ENCODE data around the gene LRP10.
"Not testable (repeated sequence)": the region's sequence is repeated elsewhere in the genome, so short reads cannot be mapped to it uniquely, and the experiment has no call there.

Gene LRP10, protein sequence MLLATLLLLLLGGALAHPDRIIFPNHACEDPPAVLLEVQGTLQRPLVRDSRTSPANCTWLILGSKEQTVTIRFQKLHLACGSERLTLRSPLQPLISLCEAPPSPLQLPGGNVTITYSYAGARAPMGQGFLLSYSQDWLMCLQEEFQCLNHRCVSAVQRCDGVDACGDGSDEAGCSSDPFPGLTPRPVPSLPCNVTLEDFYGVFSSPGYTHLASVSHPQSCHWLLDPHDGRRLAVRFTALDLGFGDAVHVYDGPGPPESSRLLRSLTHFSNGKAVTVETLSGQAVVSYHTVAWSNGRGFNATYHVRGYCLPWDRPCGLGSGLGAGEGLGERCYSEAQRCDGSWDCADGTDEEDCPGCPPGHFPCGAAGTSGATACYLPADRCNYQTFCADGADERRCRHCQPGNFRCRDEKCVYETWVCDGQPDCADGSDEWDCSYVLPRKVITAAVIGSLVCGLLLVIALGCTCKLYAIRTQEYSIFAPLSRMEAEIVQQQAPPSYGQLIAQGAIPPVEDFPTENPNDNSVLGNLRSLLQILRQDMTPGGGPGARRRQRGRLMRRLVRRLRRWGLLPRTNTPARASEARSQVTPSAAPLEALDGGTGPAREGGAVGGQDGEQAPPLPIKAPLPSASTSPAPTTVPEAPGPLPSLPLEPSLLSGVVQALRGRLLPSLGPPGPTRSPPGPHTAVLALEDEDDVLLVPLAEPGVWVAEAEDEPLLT

DNA sequence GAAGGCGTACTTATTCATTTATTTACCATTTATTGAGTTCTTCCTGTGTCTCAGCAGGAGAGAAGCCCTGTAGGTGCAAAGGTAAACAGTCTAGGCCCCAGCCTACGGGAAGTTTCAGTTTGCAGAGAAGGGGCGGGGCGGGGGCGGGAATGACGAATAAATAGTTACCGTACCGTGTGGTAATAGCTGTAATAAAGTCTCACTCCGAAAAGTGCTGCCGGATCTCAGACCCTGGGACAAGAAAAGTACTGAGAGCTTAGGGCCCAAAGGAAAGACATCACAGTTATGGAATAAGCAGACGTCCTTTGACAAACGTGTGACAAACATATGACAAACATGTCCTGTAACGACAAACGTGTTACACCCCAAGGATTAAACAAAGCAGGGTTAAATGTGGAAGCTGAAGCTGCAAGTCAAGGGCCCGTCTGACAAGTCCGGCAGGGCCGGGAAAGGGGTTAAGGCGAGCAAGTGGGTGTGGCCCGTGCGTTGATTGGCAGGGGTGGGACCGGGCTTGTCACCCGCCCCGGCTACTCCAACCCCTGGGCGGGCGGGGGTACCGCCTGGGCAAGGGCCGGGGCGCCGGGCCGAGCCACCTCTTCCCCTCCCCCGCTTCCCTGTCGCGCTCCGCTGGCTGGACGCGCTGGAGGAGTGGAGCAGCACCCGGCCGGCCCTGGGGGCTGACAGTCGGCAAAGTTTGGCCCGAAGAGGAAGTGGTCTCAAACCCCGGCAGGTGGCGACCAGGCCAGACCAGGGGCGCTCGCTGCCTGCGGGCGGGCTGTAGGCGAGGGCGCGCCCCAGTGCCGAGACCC is at the start of gene LRP10:
Gene LRP10, plus strand, starts transcription at position 517 of the 809 bp plus-strand sequence. CDS start 564 bp downstream, outside the sequence.
- peak; percentile 69 for DNase-seq (ENCODE audit: low read depth)

DNA sequence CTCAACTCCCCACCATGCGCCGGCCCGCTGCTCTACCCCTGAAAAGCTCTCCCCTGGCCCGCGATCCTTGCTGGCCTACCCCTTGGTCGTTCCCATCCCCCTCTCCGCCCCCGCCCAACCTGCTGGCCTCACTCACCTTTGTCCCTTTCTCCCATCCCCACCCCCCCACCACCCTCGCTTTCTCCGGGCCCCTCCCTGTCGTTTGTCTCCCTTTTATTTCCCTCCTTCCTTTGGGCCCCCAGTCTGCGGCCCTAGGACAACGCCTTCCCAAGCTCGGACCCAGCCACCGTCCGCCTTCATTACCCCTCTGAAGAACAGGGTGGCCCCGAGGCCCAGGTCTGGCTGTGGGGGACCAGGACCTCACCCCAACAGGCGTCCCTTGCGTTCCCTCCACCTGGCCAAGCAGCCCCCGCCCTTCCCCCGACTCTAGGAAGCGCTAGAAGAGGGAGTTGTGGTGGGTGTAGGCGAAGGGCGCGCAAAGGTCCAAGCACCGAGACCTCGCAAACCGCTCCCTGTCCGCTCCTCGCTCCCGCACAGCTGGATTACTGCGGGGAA is 49.4 kb upstream of the LRP10 start:
- no peak for DNase-seq (ENCODE audit: low read depth)

DNA sequence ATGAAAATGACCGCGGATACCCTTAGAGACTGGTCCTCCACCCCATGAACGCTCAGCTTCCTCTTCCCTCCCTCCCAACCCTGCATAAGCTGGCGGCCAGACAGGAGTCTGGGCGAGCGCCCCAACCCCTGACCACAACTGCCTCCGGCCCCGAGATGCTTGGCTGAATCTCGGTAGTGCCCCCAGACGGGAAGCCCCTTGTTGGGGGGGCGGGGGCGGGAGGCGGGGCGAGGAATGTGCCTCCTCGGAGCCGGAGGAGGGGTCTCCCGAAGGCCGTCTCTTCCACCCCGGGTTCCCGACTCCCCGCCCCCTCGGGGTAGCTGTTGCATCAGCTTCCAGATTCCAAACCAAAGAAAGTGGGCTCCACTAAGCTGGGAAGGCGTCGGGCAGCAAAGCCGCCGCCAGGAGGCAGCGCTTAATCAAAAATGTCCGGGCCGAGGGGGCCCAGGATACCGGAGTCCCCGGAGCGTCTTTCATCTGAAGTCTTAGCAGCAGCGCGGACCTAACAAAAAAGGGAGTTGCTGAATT is 48.9 kb upstream of the LRP10 start:
- DNase-seq (ENCODE audit: low read depth): peak; percentile 49

DNA sequence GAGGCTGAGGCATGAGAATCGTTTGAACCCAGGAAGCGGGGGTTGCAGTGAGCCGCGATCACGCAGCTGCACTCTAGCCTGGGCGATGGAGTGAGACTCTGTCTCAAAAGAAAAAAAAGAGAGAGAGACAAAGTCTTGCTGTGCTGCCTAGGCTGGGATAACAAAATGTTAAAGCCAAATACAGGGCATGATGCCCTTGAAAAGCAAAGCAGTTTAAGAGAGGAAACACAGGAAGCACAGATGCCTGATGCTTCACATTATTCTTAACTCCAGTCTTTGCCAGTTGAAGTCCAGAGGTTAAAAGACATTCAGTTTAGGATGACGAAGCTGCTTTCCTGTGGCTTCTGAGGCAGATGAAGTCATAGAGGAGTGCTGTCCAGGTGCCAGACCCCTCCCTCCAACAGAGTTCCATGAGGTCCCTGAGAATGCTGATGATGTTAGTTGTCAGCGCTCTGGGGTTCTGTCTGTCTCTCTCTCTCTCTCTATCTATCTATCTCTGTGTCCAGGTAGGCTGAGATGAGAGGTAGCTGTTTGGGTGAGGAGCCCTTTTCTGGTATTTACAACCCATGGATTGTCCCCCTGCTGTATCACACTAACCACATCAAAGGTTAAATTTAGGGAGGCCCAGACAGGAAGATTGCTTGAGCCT is 46.7 kb upstream of the LRP10 start:
- no peak for DNase-seq (ENCODE audit: low read depth)

DNA sequence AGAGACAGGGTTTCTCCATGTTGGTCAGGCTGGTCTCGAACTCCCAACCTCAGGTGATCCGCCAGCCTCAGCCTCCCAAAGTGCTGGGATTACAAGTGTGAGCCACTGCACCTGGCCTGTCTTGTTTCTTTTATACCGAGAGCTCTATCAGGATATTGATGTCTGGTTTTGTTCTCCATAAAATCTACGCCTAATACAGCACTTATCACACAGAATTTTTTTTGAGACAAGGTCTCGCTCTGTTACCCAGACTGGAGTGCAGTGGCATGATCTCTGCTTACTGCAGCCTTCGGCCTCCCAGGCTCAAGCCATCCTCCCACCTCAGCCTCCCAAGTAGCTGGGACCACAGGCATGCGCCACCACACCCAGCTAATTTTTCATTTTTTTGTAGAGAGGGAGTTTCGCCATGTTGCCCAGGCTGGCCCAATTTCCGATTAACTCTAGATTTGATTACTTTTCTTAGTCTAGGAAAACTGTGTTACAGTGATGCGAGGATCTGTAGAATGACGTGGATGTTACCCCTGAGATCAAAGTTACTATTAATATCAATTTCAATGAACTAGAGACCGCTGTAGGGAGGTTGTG is 42.4 kb upstream of the LRP10 start:
- DNase-seq (ENCODE audit: low read depth): not testable (repeated sequence)

DNA sequence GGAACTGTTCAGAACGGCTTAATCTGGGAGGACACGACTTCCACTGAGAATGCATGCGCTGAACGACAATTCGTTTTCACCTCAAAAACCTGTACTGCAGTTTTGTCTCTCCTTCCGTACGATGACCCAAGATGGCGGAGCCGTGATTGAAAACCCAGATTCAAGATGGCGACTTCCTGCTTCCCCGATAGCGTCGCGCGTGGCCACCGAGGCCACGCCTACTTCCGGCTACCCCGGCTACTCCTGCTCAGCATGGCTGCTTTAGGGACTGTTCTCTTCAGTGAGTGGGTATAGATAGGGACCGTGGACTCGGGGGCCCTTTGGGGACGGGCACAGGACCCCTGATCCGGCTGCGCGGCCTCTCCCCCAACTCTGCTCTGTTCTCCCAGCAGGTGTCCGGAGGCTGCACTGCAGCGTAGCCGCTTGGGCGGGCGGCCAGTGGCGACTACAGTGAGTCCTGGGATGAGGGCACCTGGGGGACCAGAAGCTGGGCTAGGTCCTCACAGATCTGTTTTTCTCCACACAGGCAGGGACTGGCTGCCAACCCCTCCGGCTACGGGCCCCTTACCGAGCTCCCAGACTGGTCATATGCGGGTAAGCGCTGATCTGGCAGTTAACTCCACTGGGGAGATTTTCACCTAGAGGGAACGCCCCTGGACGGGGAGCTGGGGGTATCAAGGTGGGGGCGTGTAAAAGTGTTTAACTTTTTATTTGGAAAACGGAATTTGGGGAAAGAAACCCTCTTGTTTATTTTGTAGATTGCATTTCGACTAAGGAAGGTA is 41.7 kb upstream of the LRP10 start, which contains the start of gene MRPL52:
Gene MRPL52, plus strand, starts transcription at position 227 of the 782 bp plus-strand sequence. Its CDS starts 26 bp downstream, at position 253.
- DNase-seq (ENCODE audit: low read depth): peak; percentile 87

DNA sequence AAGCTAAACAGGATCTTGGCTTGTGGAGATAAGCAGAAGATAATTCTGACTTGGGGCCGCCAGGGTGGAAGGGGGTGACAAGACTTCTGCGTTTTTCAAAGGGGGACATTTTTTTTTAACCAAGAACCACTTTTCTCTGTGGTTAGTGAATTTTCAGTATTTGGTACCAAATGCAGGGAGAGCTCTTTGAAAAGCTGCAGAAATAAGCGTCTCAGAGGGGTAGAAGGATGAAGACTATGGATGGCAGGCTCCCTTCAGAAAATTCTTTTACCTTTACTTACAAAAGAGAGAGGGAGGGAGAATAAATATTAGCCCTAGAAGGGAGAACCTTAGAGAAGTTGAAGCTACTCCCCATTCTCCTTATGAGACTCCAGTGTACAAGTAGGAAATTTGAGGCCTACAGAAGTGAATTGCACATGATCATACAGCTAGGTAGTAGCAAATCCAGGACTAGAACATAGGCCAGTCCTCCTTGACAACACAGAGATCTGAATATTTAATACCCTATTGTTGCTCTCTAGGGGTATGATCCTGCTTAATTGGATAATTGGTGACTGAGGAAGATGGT is 41.0 kb upstream of the LRP10 start:
- DNase-seq (ENCODE audit: low read depth): no peak

DNA sequence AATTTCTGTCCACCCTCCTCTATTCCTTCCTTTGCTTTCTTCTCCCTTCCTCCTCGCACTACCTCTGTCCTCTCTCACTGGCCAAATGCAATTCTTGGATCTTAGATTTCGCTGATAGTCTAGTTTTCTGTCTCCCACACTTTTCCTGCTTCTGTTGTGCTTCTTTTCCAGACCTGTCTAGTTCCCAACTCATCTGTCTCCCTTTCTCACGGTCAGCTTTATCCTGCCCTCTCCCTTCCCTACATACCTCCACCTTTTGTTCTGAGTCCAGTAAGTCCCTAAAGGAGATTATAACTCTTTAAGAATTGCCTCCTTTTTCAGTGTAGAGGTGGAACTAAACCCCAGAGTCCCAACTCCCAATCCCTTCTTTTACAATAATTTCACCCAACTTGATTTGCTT is 36.0 kb upstream of the LRP10 start:
- no peak for DNase-seq (ENCODE audit: low read depth)

DNA sequence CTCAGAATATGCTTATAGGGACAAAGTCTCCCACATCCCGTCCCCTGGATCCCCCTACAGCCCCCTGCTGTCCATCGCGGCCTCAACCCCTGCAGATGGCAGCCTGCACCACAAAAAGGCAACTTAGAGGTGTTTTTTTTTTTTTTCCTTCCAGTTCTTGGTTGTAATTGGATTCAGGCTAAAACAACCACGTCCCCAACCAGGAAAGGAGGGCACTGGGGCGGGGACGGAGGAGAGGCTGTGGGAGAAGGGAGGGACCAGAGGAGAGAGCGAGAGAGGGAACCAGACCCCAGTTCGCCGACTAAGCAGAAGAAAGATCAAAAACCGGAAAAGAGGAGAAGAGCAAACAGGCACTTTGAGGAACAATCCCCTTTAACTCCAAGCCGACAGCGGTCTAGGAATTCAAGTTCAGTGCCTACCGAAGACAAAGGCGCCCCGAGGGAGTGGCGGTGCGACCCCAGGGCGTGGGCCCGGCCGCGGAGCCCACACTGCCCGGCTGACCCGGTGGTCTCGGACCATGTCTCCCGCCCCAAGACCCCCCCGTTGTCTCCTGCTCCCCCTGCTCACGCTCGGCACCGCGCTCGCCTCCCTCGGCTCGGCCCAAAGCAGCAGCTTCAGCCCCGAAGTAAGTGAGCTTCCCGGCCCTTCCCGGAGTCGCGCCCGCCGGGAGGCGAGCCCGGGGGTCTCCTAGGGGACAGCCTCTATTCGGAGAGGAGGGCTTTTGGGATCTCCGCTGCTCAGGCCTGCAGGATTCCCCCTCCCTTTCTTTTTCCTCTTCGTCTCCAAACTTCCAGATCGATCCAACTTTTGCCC is 35.0 kb upstream of the LRP10 start, which contains the start of gene MMP14:
Gene MMP14, plus strand, starts transcription at position 285 of the 813 bp plus-strand sequence. Its CDS starts 233 bp downstream, at position 518.
- DNase-seq (ENCODE audit: low read depth): no peak

DNA sequence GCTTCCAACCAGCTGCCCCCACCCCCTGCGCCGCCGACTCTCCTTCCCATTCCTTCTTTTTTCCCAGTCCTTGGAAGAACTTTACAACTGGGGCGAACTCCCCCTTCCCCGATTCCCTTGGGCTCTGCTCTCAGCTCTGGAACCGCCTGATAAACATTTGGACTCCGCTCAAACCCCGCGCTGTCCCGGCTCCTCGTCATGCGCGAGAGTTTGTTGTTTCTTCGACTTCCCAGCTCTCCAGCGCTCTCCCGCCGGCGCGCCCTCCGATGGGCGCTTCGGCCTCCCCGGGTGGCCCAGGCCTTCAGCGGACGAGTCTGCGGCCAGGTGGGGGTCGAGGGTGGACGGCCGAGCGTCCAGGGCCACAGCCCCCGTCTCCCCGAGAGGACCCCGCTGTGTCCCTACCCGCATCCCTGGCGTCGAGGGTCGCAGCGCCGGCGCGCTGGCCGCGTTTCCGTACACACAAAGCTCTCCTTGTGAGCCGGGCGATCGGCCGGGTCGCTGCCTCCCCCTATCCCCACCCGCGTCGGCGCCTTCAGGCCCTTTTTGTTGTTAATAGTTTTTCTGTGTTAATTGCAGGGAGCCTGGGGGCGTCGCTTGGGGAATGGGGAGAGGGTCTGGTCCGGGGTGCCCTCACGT is 34.3 kb upstream of the LRP10 start:
- no peak for DNase-seq (ENCODE audit: low read depth)

DNA sequence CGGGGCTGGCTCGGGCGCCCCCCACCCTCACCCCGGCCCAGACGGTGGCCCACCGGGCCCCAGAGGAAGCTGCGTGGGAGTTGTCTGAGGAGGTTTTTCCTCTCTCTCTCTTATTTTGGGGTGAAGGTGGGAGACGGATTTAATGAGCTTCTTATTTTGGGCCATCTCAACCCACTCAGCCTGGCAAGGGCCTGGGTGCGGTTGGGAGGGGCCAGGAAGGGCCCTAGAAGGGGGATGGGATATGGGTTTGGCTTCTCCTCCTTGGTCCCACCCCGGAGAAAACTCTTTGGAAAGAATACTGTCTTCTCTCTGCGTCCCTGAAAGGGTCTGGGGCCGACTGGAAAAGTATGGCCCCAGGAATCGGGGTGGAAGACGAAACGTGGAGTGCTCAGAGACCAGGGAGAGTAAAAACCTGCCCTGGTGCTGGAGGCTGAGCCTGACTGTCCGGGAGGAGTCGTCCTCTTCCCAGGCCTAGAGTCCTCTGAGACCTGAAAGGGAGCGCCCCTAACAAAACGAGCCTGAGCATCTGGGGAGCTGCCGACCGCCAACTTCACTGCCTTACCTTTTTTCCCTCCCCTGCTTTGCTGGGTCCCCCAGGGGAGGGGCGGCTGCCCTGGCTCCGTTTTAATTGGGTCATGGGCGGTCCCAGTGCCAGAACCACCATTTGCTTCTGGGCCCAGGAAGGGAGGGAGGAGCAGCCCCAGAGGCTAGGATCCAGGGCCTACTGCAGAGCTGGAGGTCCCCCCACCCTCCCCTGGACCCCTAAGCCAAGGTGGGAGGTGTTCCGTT is 33.6 kb upstream of the LRP10 start:
- DNase-seq (ENCODE audit: low read depth): no peak

DNA sequence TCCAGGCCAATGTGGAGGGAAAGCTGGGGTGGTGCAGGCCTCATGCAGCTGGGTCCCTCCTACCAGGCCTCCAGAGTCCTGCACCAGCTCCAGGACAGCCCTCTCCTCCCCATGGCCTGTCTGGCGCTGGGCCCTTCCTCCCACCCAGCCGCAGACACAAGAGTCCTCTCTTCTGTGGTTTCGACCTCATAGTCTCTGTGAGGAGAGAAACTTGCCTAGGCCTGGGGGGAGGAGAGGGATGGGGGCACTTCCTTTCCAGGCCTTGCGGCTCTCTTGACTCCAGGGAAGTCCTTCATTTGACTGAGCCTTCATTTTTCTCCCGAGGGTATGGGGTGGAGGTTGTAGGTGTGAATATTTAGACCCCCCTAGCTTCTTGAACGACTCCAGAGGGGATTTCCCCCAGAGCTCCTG is 32.9 kb upstream of the LRP10 start:
- DNase-seq (ENCODE audit: low read depth): no peak

DNA sequence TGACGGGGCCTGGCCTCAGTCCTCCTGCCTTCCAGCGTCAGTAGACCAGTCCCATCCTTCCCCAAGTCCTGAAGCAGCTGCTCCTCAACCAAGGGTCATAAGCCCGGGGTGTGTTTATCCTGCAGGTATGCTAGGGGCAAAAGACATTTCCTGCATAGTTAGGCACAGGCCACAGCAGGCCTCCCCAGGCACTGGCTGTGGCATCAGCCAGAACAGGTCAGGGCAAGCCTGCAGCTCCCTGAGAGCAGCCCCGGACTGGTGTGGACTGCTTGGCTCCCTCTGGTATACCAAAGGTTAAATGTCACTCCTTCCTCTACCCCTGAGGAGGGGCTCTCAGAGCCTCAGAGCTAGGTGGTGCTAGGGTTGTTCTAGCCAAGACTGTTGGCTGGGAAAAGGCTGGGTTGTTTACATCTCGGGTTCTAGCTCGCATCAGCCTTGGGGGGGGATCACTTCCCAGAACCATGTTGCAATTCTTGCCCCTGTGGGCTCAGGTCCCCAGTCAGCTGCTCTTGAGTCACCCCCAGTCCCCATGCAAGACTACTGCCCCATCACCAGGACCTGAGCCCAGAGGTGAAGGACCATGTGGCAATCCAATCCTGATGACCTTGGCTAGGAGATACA is 32.3 kb upstream of the LRP10 start:
- DNase-seq (ENCODE audit: low read depth): no peak

DNA sequence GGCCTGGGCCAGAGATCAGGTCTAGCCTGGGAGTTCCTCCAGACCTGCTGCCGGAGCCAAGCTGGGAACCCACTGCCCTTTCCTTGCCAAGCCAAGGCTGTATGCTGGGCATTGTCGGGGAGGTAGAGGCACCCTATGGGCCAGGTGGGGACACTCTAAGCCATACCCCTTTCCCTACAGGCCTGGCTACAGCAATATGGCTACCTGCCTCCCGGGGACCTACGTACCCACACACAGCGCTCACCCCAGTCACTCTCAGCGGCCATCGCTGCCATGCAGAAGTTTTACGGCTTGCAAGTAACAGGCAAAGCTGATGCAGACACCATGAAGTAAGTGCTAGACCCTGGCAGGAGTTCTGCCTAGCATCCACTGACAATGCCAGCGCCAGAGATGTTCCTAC is 30.2 kb upstream of the LRP10 start:
- no peak for DNase-seq (ENCODE audit: low read depth)

DNA sequence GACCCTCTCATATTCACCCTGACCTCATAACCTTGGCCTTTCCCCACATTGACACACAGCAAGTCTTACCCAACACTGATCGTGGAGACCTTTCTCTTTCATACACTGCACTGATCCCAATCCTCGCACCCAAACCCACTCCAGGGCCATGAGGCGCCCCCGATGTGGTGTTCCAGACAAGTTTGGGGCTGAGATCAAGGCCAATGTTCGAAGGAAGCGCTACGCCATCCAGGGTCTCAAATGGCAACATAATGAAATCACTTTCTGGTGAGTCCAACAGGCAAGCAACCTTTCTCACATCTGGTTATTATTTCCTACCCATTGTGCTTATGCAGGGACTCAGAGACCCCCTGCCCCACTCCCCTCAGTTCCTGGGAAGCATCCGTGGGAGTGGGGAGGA is 29.8 kb upstream of the LRP10 start:
- no peak for DNase-seq (ENCODE audit: low read depth)

DNA sequence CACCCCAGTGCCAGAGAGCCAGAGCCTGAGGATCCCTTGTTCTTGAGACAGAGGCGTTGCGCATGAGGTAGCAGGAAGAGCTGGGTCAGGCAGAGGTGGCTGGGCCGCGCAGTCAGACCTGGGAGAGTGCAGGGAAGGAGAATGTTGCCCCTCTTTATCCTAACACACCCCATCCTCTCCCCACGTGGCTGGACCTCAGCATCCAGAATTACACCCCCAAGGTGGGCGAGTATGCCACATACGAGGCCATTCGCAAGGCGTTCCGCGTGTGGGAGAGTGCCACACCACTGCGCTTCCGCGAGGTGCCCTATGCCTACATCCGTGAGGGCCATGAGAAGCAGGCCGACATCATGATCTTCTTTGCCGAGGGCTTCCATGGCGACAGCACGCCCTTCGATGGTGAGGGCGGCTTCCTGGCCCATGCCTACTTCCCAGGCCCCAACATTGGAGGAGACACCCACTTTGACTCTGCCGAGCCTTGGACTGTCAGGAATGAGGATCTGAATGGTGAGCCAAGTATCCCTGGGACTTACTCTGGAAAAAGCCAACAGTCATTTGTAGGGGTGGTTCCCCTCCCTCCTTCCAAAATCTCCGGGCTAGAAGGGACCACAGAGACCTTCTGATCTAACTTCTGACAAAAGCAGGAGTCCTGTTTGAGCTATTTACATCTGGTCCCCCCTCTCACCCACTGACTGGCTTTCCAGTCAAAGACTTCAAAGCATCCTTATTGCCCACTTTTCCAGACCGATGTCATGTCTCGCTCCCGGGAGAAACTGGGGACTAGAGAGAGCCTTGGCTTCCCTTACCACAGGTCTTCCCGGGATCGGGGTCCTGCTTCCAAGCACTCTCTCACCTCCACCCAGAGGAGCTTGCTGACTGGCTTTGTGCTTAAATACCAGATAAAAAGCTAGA is 29.1 kb upstream of the LRP10 start:
- no peak for DNase-seq (ENCODE audit: low read depth)
